Measurements from ENCODE around the gene UGT1A6. TPM values are rescaled to one million over a fixed set of nuclear protein-coding genes. Genes with fewer than 3 reads are reported as not detected.

UGT1A6 gene
- total and polyA plus RNA-seq, 2 of the 4 experiments (the other 2 are of a cell fraction) = not detected

DNA sequence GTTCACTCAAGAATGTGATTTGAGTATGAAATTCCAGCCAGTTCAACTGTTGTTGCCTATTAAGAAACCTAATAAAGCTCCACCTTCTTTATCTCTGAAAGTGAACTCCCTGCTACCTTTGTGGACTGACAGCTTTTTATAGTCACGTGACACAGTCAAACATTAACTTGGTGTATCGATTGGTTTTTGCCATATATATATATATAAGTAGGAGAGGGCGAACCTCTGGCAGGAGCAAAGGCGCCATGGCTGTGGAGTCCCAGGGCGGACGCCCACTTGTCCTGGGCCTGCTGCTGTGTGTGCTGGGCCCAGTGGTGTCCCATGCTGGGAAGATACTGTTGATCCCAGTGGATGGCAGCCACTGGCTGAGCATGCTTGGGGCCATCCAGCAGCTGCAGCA, 67.4 kb downstream of the UGT1A6 start, which contains the start of gene UGT1A1:
Gene UGT1A1, plus strand, starts transcription at position 228 of the 400 bp plus-strand sequence. Its CDS starts 18 bp downstream, at position 246.
- ATAC-seq (ENCODE audit: low read depth) (no peak), DNase-seq (no peak)
- Histone ChIP-seq H2BK20ac (ENCODE audit: low read depth, low read length) (peak within 1 kb of the TSS; percentile 68; the same call in 1 of the 2 replicates), H4K20me1 (ENCODE audit: insufficient read depth, low read length) (no peaks in the 10 kb centered on the region), H4K91ac (ENCODE audit: insufficient read depth, low read depth, low read length) (peak within 1 kb of the TSS; percentile 35), H3K23ac (ENCODE audit: low read depth, low read length) (no peak within 1 kb of the TSS), H2AK9ac (replicated peaks; ENCODE audit: low read depth, low read length, poor library complexity) (no peak within 1 kb of the TSS), H3K4me1 (ENCODE audit: control insufficient read depth, insufficient read depth, low read length) (peaks cover 16% of the 10 kb centered on the region), H3K14ac (replicated peaks; ENCODE audit: low read depth, low read length) (no peak within 1 kb of the TSS), H3K4me3 (ENCODE audit: insufficient read depth, low read depth, low read length) (no peak within 1 kb of the TSS), H3K9me3 (ENCODE audit: control insufficient read depth, insufficient read depth, low read length) (no peaks in the 10 kb centered on the region), H4K5ac (ENCODE audit: low read depth, low read length) (no peak within 1 kb of the TSS), H3K18ac (ENCODE audit: low read depth, low read length) (peak within 1 kb of the TSS; percentile 19; the same call in 1 of the 2 replicates), H2AK5ac (ENCODE audit: low read depth, low read length) (peak within 1 kb of the TSS; percentile 49; the same call in 1 of the 2 replicates), H3K4me2 (ENCODE audit: low read depth, low read length) (no peak within 1 kb of the TSS), H3K9me1 (ENCODE audit: insufficient read depth, low read length) (0 out of 2 replicates have a peak, but pooled peaks cover 5% of the 10 kb centered on the region), H3K4ac (ENCODE audit: low read depth, low read length) (peak within 1 kb of the TSS; percentile 20; the same call in 1 of the 2 replicates), H3K36me3 (ENCODE audit: control insufficient read depth, insufficient read depth, low read length) (no peaks in the 10 kb centered on the region), H2AFZ (replicated peaks; ENCODE audit: low read length, poor library complexity) (peak within 1 kb of the TSS; percentile 62), H3K79me1 (ENCODE audit: low read depth in 1 of 2, low read length in 2 of 2) (no peaks in the 10 kb centered on the region), H3K9ac (ENCODE audit: low read depth, low read length) (no peak within 1 kb of the TSS), H4K8ac (ENCODE audit: low read depth in 2 of 2, low read length in 2 of 2) (0 out of 4 replicates have a peak within 1 kb of the TSS, but pooled peaks of 1 of the 2 experiments have one; percentile 15), H3K27me3 (ENCODE audit: control insufficient read depth, insufficient read depth, low read length) (no peaks in the 10 kb centered on the region), H3K56ac (ENCODE audit: extremely low read depth, insufficient read depth, low read length) (no peak within 1 kb of the TSS), H2BK5ac (ENCODE audit: low read depth, low read length, poor library complexity, severe bottlenecking) (no peak within 1 kb of the TSS), H3K27ac (ENCODE audit: insufficient read depth, low read length) (no peak within 1 kb of the TSS), H2BK15ac (ENCODE audit: low read depth, low read length) (no peak within 1 kb of the TSS; the same call in 2 of the 3 replicates), H2BK120ac (ENCODE audit: low read depth, low read length) (peak within 1 kb of the TSS; percentile 65)
- intact Hi-C loops (cut with micrococcal nuclease) = no loop called here
- BruUV-seq (replicated peaks) = no TSS peak
- POLR2A ChIA-PET (ENCODE audit: unreplicated experiment) = no interaction called here
- CTCF ChIA-PET = no interaction called here
- TF ChIP-seq NFE2L2 (IDR thresholded peaks at IDR 0.05; ENCODE audit: low read depth, low read length) (no peak), SMC3 (IDR thresholded peaks at IDR 0.05; ENCODE audit: low read depth, low read length) (no peak), BHLHE40 (IDR thresholded peaks at IDR 0.05; ENCODE audit: low read depth, low read length) (no peak), RFX5 (IDR thresholded peaks at IDR 0.05; ENCODE audit: low read depth, low read length) (no peak), CHD1 (IDR thresholded peaks at IDR 0.05; ENCODE audit: low read depth, low read length) (no peak), MXI1 (IDR thresholded peaks at IDR 0.05; ENCODE audit: borderline replicate concordance, low read depth, low read length) (no peak), FOS (IDR thresholded peaks at IDR 0.05; ENCODE audit: low read depth, low read length) (no peak), MAFK (IDR thresholded peaks at IDR 0.05; ENCODE audit: low read depth, low read length) (no peak), MAZ (IDR thresholded peaks at IDR 0.05; ENCODE audit: borderline replicate concordance, low read depth, low read length) (no peak), POLR2A (IDR thresholded peaks at IDR 0.05; ENCODE audit: low read depth, low read length) (no peak), CEBPB (IDR thresholded peaks at IDR 0.05; ENCODE audit: low read depth, low read length) (no peak)
- TF ChIP-seq, protein P1, sequence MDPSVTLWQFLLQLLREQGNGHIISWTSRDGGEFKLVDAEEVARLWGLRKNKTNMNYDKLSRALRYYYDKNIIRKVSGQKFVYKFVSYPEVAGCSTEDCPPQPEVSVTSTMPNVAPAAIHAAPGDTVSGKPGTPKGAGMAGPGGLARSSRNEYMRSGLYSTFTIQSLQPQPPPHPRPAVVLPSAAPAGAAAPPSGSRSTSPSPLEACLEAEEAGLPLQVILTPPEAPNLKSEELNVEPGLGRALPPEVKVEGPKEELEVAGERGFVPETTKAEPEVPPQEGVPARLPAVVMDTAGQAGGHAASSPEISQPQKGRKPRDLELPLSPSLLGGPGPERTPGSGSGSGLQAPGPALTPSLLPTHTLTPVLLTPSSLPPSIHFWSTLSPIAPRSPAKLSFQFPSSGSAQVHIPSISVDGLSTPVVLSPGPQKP (IDR thresholded peaks at IDR 0.05; ENCODE audit: borderline replicate concordance, low read depth, low read length) = no peak
- TF ChIP-seq, protein P2, sequence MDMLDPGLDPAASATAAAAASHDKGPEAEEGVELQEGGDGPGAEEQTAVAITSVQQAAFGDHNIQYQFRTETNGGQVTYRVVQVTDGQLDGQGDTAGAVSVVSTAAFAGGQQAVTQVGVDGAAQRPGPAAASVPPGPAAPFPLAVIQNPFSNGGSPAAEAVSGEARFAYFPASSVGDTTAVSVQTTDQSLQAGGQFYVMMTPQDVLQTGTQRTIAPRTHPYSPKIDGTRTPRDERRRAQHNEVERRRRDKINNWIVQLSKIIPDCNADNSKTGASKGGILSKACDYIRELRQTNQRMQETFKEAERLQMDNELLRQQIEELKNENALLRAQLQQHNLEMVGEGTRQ (IDR thresholded peaks at IDR 0.05; ENCODE audit: low read depth, low read length) = no peak; the same call in 1 of the 2 replicates
- TF ChIP-seq, protein P3, sequence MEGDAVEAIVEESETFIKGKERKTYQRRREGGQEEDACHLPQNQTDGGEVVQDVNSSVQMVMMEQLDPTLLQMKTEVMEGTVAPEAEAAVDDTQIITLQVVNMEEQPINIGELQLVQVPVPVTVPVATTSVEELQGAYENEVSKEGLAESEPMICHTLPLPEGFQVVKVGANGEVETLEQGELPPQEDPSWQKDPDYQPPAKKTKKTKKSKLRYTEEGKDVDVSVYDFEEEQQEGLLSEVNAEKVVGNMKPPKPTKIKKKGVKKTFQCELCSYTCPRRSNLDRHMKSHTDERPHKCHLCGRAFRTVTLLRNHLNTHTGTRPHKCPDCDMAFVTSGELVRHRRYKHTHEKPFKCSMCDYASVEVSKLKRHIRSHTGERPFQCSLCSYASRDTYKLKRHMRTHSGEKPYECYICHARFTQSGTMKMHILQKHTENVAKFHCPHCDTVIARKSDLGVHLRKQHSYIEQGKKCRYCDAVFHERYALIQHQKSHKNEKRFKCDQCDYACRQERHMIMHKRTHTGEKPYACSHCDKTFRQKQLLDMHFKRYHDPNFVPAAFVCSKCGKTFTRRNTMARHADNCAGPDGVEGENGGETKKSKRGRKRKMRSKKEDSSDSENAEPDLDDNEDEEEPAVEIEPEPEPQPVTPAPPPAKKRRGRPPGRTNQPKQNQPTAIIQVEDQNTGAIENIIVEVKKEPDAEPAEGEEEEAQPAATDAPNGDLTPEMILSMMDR (conservative IDR thresholded peaks at IDR 0.05; ENCODE audit: low read depth, low read length) = no peak
- dilution Hi-C loops (cut with HindIII; ENCODE audit: low sequenced_read_pairs, unreplicated experiment) = no loop called here
- WGBS, 2 experiments (ENCODE audit: extremely low coverage in 2 of 2, insufficient read length in 1 of 2) = no CpG with 5 or more reads among the region's 6 CpGs
- in situ Hi-C loops (cut with MboI; ENCODE audit: low sequenced_read_pairs) = no loop called here

All from IMR-90 (cell line).